Endometrium (tissue), 2 donors: ENCODE measurements around the gene IPO13.

ENCODE experiments used
- FAIRE-seq: peaks from 2 replicates; lab custom pipeline; 2012; peaks lifted over from hg19 to GRCh38; lab: Jason Lieb, UNC
- donor health status: control.
- donor health status: control.

The IPO13 gene

DNA sequence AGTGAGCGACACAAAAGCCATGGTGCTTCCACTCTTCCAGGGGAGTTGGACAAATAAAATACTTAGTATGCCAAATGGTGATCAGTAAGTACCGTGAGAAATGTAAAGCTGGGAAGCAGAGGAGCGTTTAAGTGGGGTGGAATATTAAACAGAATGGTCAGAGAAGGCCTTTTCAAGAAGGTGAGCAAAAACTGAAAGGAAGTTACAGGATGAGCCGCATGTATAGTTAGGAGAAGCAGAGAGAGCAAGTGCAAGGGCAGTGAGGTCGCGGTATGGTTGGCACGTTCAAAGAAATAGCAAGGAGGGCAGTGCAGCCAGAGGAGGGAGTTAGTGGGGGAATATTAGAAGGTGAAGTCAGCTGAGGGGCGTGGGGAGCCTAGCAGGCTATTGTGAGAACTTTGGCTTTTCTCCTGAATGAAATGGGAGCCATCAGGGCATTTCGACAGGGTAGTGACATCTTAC lies 27.3 kb downstream of the IPO13 start:
- no peak for FAIRE-seq

GRCh38 chr1:43974443-43975248 lies 27.9 kb downstream of the IPO13 start, which contains the start of gene ATP6V0B:
TSS of gene ATP6V0B (plus strand) at chr1:43974960. CDS start at chr1:43975041, 81 bp downstream.
- FAIRE-seq, result no peak

GRCh38 chr1:43975249-43975961 lies 28.7 kb downstream of the IPO13 start:
- no peak for FAIRE-seq

- FAIRE-seq, result no peak
Observed at GRCh38 chr1:43976045-43976444, 29.3 kb downstream of the IPO13 start.

GRCh38 chr1:43976890-43977289 lies 30.1 kb downstream of the IPO13 start:
- no peak for FAIRE-seq

DNA sequence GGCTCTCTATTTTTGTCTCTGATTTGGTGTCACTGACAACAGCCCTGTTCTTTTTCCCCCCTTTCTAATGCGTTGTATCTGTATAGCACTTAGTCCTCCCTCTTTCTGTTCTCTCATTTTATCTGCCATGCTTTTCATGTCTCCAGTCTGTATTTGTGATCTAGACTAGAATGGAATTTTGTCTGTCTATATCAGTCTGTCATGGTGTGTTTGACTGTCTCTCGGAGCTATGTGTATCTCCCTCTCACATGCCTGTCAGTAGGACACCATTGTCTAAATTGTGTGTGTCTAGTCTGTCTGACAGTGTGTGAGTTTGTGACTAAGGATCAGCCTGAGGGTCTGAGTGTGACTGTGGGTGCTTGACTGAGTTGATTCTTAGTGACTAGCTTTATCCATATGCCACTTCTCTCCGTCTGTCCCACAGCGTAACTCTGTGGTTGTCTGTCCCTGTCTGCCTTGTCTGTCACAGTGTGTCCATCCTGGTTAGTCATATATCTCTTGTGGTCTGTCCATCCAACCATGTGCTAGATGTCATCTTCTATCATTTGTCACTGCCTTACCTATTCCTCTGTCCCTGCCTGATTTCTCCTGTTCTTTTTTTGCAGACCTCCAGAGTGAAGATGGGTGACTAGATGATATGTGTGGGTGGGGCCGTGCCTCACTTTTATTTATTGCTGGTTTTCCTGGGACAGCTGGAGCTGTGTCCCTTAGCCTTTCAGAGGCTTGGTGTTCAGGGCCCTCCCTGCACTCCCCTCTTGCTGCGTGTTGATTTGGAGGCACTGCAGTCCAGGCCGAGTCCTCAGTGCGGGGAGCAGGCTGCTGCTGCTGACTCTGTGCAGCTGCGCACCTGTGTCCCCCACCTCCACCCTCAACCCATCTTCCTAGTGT lies 30.9 kb downstream of the IPO13 start:
- no peak for FAIRE-seq

DNA sequence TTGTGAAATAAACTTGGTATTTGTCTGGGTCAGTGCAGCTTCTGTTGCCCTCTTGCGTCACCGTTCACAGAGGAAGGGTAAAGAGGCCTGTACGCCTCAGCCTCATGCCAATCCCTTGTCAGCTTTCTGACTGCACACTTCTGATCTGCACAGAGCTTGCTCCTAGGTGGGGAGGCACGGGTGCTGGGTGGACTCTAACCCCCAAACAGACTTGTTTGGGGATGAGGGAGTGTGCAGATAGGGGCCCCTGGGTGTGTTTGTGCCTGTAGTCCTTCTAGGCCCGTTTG lies 31.5 kb downstream of the IPO13 start:
- no peak for FAIRE-seq

DNA sequence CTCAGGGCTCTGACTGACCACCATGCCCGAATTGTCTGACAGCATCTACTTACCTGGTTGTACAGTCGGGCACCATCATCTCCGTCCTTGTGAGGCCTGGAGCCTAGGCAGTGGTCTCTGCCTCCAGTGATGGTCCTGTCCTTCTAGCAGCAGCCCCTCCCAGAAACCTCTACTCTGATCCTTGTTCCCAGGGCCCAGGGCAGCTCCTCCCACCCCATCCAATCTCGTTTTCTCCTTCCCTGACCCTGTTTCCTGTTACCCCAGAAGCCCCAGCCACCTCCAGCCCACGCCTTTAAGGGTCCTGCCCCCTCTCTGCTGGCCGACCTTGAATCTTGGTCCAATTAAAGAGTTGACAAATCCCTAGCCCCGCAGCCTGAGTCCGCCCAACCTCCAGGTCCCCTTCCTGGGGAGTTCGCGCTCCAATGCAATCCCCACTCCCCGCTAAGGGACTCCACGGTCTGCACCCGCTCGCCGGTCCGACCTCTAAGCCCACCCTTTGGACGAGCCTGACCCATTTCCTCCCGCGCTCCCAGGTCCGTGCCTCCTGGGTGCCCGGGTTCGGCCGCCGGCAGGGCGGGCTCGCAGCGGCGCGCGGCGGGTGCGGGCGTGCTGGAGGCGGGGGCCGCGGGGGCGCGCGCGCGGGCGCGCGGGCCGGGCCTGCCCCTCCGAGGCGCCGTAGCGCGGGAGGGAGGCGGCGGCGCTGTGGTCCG lies 32.0 kb downstream of the IPO13 start, which contains the start of gene B4GALT2:
Gene B4GALT2 (plus strand): TSS at position 660 of the 710 bp plus-strand sequence. CDS start 1,951 bp downstream, outside the sequence.
- no peak for FAIRE-seq

DNA sequence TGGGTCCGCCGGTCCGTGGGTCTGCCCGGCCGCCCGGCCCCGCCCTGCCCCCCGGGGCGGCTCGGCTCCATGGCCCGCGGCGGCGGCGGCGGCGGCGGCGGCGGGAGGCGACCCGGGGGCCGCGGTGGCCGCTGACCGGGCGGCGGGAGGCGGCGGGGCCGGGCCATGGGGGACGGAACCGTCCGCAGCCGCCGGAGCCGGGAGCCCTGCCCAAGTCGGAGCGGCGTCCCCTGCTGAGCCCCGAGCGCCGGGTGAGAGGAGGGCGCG lies 32.4 kb downstream of the IPO13 start:
- FAIRE-seq, result no peak

GRCh38 chr1:43979528-43980254 lies 32.9 kb downstream of the IPO13 start:
- no peak for FAIRE-seq

DNA sequence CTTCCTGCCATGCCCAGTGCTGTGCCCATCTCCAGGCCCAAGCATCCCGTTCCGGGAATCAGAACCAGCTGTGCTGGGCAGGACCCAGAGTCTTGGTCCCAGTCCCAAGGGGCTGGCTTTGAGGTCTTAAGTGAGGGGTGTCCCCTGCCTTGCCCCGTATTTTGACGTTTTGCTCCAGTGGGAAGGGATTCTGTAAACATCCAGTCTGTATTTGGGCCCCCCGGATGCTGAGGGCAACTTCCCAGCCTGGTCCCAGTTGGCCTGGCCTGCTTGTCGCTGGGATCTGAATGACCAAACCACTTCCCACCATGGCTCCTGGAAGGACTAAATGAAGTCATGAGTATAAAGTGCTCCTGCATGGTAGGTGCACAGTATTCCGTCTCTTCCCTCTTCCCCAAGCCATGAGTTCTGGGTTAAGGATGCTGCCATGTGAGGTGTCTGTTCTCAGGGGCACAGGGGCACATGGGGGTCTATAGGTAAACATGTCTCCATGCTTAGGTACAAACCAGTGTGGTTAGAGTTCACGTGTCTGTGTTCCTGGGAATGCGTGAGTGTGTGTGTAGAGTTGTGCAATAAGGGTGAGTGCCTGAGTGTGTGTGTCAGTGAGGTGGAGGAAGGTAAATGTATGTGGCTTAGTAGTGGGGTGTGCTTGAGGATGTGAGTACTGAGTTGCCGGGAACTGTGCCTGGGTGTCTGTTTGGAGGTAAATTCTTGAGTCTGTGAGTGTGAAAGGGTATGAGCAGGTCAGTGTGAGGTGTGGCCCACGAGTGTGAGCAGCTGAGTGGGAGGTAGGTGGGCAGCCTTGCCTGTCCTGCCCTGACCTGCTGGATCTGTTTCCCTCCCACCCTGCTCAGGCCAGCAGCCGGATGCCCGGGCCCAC lies 33.7 kb downstream of the IPO13 start:
- FAIRE-seq, result no peak

DNA sequence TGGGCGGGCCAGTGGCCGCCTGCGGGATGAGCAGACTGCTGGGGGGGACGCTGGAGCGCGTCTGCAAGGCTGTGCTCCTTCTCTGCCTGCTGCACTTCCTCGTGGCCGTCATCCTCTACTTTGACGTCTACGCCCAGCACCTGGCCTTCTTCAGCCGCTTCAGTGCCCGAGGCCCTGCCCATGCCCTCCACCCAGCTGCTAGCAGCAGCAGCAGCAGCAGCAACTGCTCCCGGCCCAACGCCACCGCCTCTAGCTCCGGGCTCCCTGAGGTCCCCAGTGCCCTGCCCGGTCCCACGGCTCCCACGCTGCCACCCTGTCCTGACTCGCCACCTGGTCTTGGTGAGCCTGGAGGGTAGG lies 34.4 kb downstream of the IPO13 start:
- no peak for FAIRE-seq

DNA sequence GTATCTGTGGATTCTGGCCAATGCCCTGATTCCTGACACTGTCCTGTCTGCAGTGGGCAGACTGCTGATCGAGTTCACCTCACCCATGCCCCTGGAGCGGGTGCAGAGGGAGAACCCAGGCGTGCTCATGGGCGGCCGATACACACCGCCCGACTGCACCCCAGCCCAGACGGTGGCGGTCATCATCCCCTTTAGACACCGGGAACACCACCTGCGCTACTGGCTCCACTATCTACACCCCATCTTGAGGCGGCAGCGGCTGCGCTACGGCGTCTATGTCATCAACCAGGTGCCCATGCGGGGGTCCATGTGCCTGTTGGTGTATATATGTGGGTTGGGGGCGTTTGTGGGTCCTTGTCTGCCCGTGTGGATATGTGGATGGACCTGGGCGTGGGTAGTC lies 34.9 kb downstream of the IPO13 start:
- no peak for FAIRE-seq

- FAIRE-seq, result no peak
Observed at GRCh38 chr1:43982241-43982640, 35.5 kb downstream of the IPO13 start.

GRCh38 chr1:43982808-43983207 lies 36.1 kb downstream of the IPO13 start:
- no peak for FAIRE-seq

- FAIRE-seq, result no peak
Observed at GRCh38 chr1:43983253-43983899, 36.6 kb downstream of the IPO13 start.

DNA sequence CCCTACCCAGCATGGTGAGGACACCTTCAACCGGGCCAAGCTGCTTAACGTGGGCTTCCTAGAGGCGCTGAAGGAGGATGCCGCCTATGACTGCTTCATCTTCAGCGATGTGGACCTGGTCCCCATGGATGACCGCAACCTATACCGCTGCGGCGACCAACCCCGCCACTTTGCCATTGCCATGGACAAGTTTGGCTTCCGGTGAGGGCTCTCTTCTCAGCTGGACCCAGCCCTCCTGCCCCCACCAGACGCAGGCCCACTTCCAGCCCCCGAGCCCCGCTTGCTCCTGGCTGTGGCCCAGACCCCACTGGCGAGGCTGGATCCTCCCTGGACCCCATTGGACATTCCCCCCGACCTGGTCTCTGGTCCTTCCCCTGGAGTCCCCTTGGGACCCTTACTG lies 38.1 kb downstream of the IPO13 start:
- no peak for FAIRE-seq

DNA sequence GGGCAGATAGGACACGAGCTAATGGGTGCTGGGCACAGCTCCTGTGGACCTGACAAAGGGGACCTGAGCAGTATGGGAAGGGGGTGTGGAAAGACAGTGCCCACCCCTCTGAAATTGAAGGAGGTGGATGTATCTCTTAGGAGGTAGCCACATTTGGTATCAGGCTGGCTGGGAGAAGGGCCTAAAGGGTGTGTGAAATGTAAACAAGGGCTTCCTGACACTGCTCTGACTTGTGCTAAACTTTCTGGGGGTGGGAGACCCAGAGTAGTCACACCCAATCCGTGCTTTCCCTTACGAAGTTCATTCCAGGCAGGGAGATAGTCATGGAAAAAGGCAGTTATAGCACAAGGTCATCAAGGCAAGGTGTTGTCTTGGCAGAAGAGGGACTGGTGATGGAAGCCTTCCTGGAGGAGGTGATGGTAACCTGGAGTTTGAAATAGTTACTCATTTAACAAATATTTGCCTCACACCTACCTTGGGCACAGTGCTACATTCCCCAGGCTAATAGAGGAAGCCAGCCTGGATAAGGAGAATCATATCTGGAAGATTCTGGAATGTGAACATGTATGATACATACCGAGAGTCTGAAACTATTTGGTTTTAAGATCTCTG lies 39.3 kb downstream of the IPO13 start:
- no peak for FAIRE-seq

GRCh38 chr1:43986712-43987111 lies 40.0 kb downstream of the IPO13 start:
- no peak for FAIRE-seq
